HCT116 (cell line): ENCODE measurements around the gene SND1. TPM values are rescaled to one million over a fixed set of nuclear protein-coding genes. Genes with fewer than 3 reads are reported as not detected.

Experiments used
- ATAC-seq: fragments of 200-7000 bp; cut with Tn5 transposase; 2 replicates; pipeline ENCODE4 v1.9.1; 2020; ENCODE audit warnings: mild to moderate bottlenecking, moderate library complexity
- BruUV-seq: library from RNA; stranded (reverse); fragments of 400-500 nt; replicated peaks from 2 replicates; lab custom pipeline; 2021; lab: Mats Ljungman, UMichigan
- CTCF ChIA-PET: fragments of 300-600 bp; sonication (Branson Sonifier 250); formaldehyde crosslinking; loops from one replicate; lab custom pipeline; 2021; ENCODE audit warnings: antibody characterized with exemption; lab: Charles Lee
- POLR2A ChIA-PET: fragments of 300-600, 350-600 bp; sonication (Branson Sonifier 250); formaldehyde crosslinking; loops from one replicate; lab custom pipeline; 2021; ENCODE audit warnings: antibody characterized with exemption; lab: Charles Lee
- RAD21 ChIA-PET, 2 experiments: fragments of 300-600 bp; sonication (Branson Sonifier 250); formaldehyde crosslinking; loops; one replicate each; lab custom pipeline; 2023; ENCODE audit warnings: low total read pairs in 2 of 2; ENCODE audit not compliant: uncharacterized antibody in 2 of 2, unreplicated experiment in 2 of 2, low non-redundant PET in 1 of 2; lab: Charles Lee
- DNase-seq: peaks from one replicate; pipeline ENCODE4 v3.0.0-alpha.2; 2010; ENCODE audit warnings: low read depth, low spot score
- H2AFZ ChIP-seq: fragments of 200-600 bp; shearing (Covaris generic), sonication (generic); 2 replicates; pipeline ENCODE4 v1.6.1; 2017; ENCODE audit warnings: low read depth, mixed run types, mixed read lengths, antibody characterized with exemption, low read length; ENCODE audit not compliant: poor library complexity, severe bottlenecking
- H3K27ac ChIP-seq: 2 replicates; pipeline ENCODE4 v1.5.1; 2012; ENCODE audit warnings: low read depth, low read length
- H3K27me3 ChIP-seq: fragments of 200-600 bp; sonication (generic); 2 replicates; pipeline ENCODE4 v1.6.1; 2016; ENCODE audit warnings: mixed run types, low read length, mixed read lengths; ENCODE audit not compliant: insufficient read depth
- H3K36me3 ChIP-seq, 2 experiments: fragments of 200-500 bp in 1 of 2; fragments of 200-600 bp in 1 of 2; sonication (Bioruptor generic) in 1 of 2; sonication (generic) in 1 of 2; 2 replicates each; pipeline versions ENCODE4 v1.5.1 to v1.6.1; 2014 to 2016; ENCODE audit warnings: low read length in 2 of 2, inconsistent platforms in 1 of 2, mixed read lengths in 1 of 2, mixed run types in 1 of 2; ENCODE audit not compliant: insufficient read depth in 2 of 2, control insufficient read depth in 1 of 2
- H3K4me1 ChIP-seq, 2 experiments: fragments of 200-600 bp in 1 of 2; sonication (generic) in 1 of 2; 2 replicates each; pipeline versions ENCODE4 v1.5.1 to v1.6.1; 2012 to 2017; ENCODE audit warnings: low read length in 2 of 2, inconsistent platforms in 1 of 2, mild to moderate bottlenecking in 1 of 2, mixed read lengths in 1 of 2, mixed run types in 1 of 2, moderate library complexity in 1 of 2; ENCODE audit not compliant: insufficient read depth in 2 of 2, control insufficient read depth in 1 of 2
- H3K4me2 ChIP-seq: fragments of 200-600 bp; sonication (generic); 2 replicates; pipeline ENCODE4 v1.6.1; 2017; ENCODE audit warnings: mixed run types, low read length, mixed read lengths
- H3K4me3 ChIP-seq, 2 experiments: fragments of 200-600 bp in 1 of 2; sonication (generic) in 1 of 2; replicated peaks in 1 of 2; 2 replicates each; pipeline ENCODE4 v1.5.1; 2011 to 2016; ENCODE audit warnings: low read length in 2 of 2, control low read depth in 1 of 2, low read depth in 1 of 2, mild to moderate bottlenecking in 1 of 2, mixed read lengths in 1 of 2, mixed run types in 1 of 2
- H3K79me2 ChIP-seq: fragments of 200-600 bp; sonication (generic); 2 replicates; pipeline ENCODE4 v1.6.1; 2017; ENCODE audit warnings: mild to moderate bottlenecking, mixed run types, low read length, moderate library complexity, mixed read lengths; ENCODE audit not compliant: insufficient read depth
- H3K9ac ChIP-seq: fragments of 200-600 bp; sonication (generic); 2 replicates; pipeline ENCODE4 v1.6.1; 2016; ENCODE audit warnings: low read length, mixed read lengths
- H3K9me2 ChIP-seq: fragments of 200-600 bp; sonication (generic), shearing (Covaris generic); 2 replicates; pipeline ENCODE4 v1.6.1; 2017; ENCODE audit warnings: mixed run types, mild to moderate bottlenecking, moderate library complexity; ENCODE audit not compliant: insufficient read depth
- H3K9me3 ChIP-seq, 2 experiments: fragments of 200-500 bp in 1 of 2; fragments of 200-600 bp in 1 of 2; sonication (Bioruptor generic) in 1 of 2; sonication (generic) in 1 of 2; 2 replicates each; pipeline ENCODE4 v1.6.1; 2014 to 2017; ENCODE audit warnings: low read length in 2 of 2, mixed read lengths in 2 of 2, inconsistent platforms in 1 of 2, low read depth in 1 of 2, mild to moderate bottlenecking in 1 of 2, mixed run types in 1 of 2, moderate library complexity in 1 of 2; ENCODE audit not compliant: control insufficient read depth in 1 of 2, insufficient read depth in 1 of 2
- H4K20me1 ChIP-seq: fragments of 200-600 bp; sonication (generic), shearing (Covaris generic); 2 replicates; pipeline ENCODE4 v1.6.1; 2017; ENCODE audit warnings: mixed run types, mild to moderate bottlenecking, moderate library complexity; ENCODE audit not compliant: insufficient read depth
- ELF1 ChIP-seq: IDR thresholded peaks from 2 replicates; pipeline ENCODE4 v1.6.1; 2012; ENCODE audit warnings: low read depth, borderline replicate concordance
- EZH2 ChIP-seq: fragments of 200-600 bp; sonication (generic); IDR thresholded peaks from 2 replicates; pipeline ENCODE4 v1.6.1; 2017; ENCODE audit warnings: antibody characterized with exemption, mixed run types
- JUND ChIP-seq: IDR thresholded peaks from 2 replicates; pipeline ENCODE4 v1.6.1; 2012
- POLR2A ChIP-seq: IDR thresholded peaks from 2 replicates; pipeline ENCODE4 v1.7.0; 2011; ENCODE audit warnings: borderline replicate concordance; ENCODE audit not compliant: insufficient read depth, insufficient read length; ENCODE audit errors: extremely low read depth
- RAD21 ChIP-seq: IDR thresholded peaks from 2 replicates; pipeline ENCODE4 v1.6.1; 2012; ENCODE audit warnings: low read depth, mild to moderate bottlenecking
- SIN3A ChIP-seq: IDR thresholded peaks from 2 replicates; pipeline ENCODE4 v1.6.1; 2012; ENCODE audit warnings: low read depth
- YY1 ChIP-seq: IDR thresholded peaks from 2 replicates; pipeline ENCODE4 v1.6.1; 2011; ENCODE audit warnings: low read length, low read depth, moderate library complexity, mild to moderate bottlenecking; ENCODE audit not compliant: insufficient replicate concordance; ENCODE audit errors: extremely low read depth
- intact Hi-C: fragments of 100-400 bp; cut with micrococcal nuclease; formaldehyde crosslinking; loops from 2 replicates; pipeline ENCODE4 v1.10.0; 2022
- total RNA-seq: library from RNA; stranded (reverse); gene quantifications from one replicate; pipeline ENCODE4 v1.2.1, GENCODE V29; 2021; ENCODE audit not compliant: unreplicated experiment
- TF ChIP-seq, protein P1 (sequence below): IDR thresholded peaks from 2 replicates; pipeline ENCODE4 v1.6.1; 2012
- TF ChIP-seq, protein P2 (sequence below): IDR thresholded peaks from 2 replicates; pipeline ENCODE4 v1.6.1; 2011; ENCODE audit warnings: mild to moderate bottlenecking, low read length, moderate library complexity; ENCODE audit not compliant: insufficient replicate concordance; ENCODE audit errors: extremely low read depth

The SND1 gene
- total RNA-seq, 1 experiment from 2014 or later, result 169 TPM

DNA sequence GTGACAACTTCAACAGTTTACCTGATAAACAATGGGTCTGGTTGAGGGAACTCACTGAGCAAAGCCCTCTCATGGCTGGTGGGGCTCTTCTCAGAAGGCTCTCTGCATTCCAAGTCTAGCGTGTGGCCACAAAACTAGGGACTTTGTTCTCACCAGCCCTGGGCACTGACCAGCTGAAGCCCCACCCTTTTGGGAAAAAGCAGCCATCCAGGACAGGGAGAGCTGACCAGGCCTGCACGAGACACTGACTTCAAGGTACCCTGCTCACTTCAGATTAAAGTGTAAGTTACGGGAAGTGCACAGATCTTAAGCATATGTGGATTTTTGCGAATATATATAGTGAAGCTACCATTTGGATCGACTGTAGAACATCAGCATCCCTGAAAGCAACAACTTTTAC is 446.6 kb downstream of the SND1 start:
- Histone ChIP-seq H3K4me1 (no peaks in the 10 kb centered on the region), H3K27ac (no peak overlapping the region), H2AFZ (no peak overlapping the region), H3K27me3 (no peaks in the 10 kb centered on the region), H3K4me3 (no peak overlapping the region), H3K4me2 (no peak overlapping the region), H3K9ac (no peak overlapping the region), H3K79me2 (no peaks in the 10 kb centered on the region), H3K9me2 (no peaks in the 10 kb centered on the region), H3K9me3 (no peaks in the 10 kb centered on the region), H3K36me3 (peaks cover 0 to 2% of the 10 kb centered on the region in 2 experiments; a peak in 1 of 4 replicates), H4K20me1 (no peaks in the 10 kb centered on the region)
- BruUV-seq, result no TSS peak
- intact Hi-C loops, result no loop called here
- ATAC-seq (no peak), DNase-seq (no peak)
- ChIA-PET RAD21 (no interaction called here), POLR2A (no interaction called here), CTCF (no interaction called here)
- TF ChIP-seq EZH2 (no peak), JUND (no peak), YY1 (no peak), POLR2A (no peak)
- TF ChIP-seq, protein P1, sequence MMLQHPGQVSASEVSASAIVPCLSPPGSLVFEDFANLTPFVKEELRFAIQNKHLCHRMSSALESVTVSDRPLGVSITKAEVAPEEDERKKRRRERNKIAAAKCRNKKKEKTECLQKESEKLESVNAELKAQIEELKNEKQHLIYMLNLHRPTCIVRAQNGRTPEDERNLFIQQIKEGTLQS, result no peak

DNA sequence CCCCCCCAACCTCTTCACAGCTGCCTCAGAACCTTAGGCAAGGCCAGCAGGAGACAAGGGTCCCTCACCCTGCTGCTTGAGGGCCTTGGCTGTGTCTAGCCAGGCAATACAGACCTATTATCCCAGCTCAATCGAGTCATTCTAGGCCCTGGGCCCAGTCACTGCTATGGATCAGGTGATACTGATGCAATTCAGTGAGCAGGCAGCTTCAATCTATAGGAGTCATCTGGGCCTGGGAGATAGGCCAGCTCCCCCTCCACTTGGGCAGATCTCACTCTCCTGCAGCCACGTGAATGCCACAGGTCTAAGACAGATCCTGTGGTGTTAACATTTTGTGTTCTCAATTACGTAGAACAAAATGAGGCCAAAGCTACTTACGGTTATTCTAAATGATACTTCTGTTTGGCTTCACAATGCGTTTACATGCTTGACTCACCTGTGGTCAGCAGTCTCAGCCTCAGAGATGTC is 447.2 kb downstream of the SND1 start:
- H4K20me1 ChIP-seq, result no peaks in the 10 kb centered on the region
- ATAC-seq, result no peak
- CTCF ChIA-PET, result no interaction called here
- no peaks in the 10 kb centered on the region for H3K9me3 ChIP-seq
- BruUV-seq, result no TSS peak
- H3K27me3 ChIP-seq, result no peaks in the 10 kb centered on the region
- H3K9ac ChIP-seq, result no peak overlapping the region
- RAD21 ChIA-PET, result no interaction called here
- no peak overlapping the region for H3K4me2 ChIP-seq
- intact Hi-C loops, result no loop called here
- no peak overlapping the region for H3K4me3 ChIP-seq
- H3K36me3 ChIP-seq, result peaks cover 0 to 2% of the 10 kb centered on the region in 2 experiments; a peak in 1 of 4 replicates
- TF ChIP-seq, protein P2, sequence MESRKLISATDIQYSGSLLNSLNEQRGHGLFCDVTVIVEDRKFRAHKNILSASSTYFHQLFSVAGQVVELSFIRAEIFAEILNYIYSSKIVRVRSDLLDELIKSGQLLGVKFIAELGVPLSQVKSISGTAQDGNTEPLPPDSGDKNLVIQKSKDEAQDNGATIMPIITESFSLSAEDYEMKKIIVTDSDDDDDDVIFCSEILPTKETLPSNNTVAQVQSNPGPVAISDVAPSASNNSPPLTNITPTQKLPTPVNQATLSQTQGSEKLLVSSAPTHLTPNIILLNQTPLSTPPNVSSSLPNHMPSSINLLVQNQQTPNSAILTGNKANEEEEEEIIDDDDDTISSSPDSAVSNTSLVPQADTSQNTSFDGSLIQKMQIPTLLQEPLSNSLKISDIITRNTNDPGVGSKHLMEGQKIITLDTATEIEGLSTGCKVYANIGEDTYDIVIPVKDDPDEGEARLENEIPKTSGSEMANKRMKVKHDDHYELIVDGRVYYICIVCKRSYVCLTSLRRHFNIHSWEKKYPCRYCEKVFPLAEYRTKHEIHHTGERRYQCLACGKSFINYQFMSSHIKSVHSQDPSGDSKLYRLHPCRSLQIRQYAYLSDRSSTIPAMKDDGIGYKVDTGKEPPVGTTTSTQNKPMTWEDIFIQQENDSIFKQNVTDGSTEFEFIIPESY, result no peak
- no peak for TF ChIP-seq ELF1
- no peak for TF ChIP-seq SIN3A
- no peak for TF ChIP-seq RAD21
- no peak overlapping the region for H2AFZ ChIP-seq
- POLR2A ChIA-PET, result no interaction called here
- no peak for DNase-seq
- no peaks in the 10 kb centered on the region for H3K79me2 ChIP-seq
- H3K27ac ChIP-seq, result no peak overlapping the region
- no peaks in the 10 kb centered on the region for H3K4me1 ChIP-seq
- H3K9me2 ChIP-seq, result no peaks in the 10 kb centered on the region
